Activated CD8-positive, alpha-beta T cell treated with anti-CD3 and anti-CD28 coated beads for 36 hours (primary cell): ENCODE results near the gene ADGRL2. TPM values are rescaled to one million over a fixed set of nuclear protein-coding genes. Genes with fewer than 3 reads are reported as not detected.

Experiments used
- ATAC-seq: fragments of 200-7000 bp; cut with Tn5 transposase; one replicate; pipeline ENCODE4 v1.10.0; 2021; ENCODE audit warnings: mild to moderate bottlenecking, moderate library complexity
- CTCF ChIA-PET: fragments of 350-600 bp; sonication (Branson Sonifier 250); formaldehyde crosslinking; loops from one replicate; lab custom pipeline; 2021; ENCODE audit warnings: antibody characterized with exemption; lab: Charles Lee
- POLR2A ChIA-PET: fragments of 350-600 bp; sonication (Branson Sonifier 250); formaldehyde crosslinking; loops from one replicate; lab custom pipeline; 2021; ENCODE audit warnings: antibody characterized with exemption; lab: Charles Lee
- DNase-seq: peaks from one replicate; pipeline ENCODE4 v3.0.0-alpha.2; 2020
- H3K27ac Mint-ChIP-seq: one replicate; pipeline ENCODE4 v1.8.0; 2021; ENCODE audit warnings: mild to moderate bottlenecking, mixed read lengths
- H3K27me3 Mint-ChIP-seq: one replicate; pipeline ENCODE4 v1.8.0; 2021; ENCODE audit warnings: mixed read lengths
- H3K36me3 Mint-ChIP-seq: one replicate; pipeline ENCODE4 v1.8.0; 2021; ENCODE audit warnings: low read depth, mixed read lengths
- H3K4me1 Mint-ChIP-seq: one replicate; pipeline ENCODE4 v1.8.0; 2021; ENCODE audit warnings: low read depth, mixed read lengths
- H3K4me3 Mint-ChIP-seq: one replicate; pipeline ENCODE4 v1.8.0; 2021; ENCODE audit warnings: mild to moderate bottlenecking, moderate library complexity, mixed read lengths
- H3K9me3 Mint-ChIP-seq: one replicate; pipeline ENCODE4 v1.8.0; 2021; ENCODE audit warnings: mixed read lengths
- CTCF ChIP-seq: fragments of 200-600 bp; IDR thresholded peaks from one replicate; pipeline ENCODE4 v1.8.0; 2022; ENCODE audit warnings: antibody characterized with exemption, mild to moderate bottlenecking
- intact Hi-C: fragments of 100-400 bp; cut with micrococcal nuclease; formaldehyde crosslinking; loops from one replicate; pipeline ENCODE4 v1.10.0; 2022
- total RNA-seq, 2 experiments: library from RNA; stranded (reverse); gene quantifications; one replicate each; pipeline ENCODE4 v1.2.3, GENCODE V29; 2021

Gene ADGRL2
- total RNA-seq, 2 experiments from 2014 or later = not detected

- ChIA-PET CTCF (no interaction called here), POLR2A (no interaction called here)
- Mint-ChIP-seq H3K9me3 (no peaks in the 10 kb centered on the region), H3K4me1 (no peaks in the 10 kb centered on the region), H3K27me3 (no peaks in the 10 kb centered on the region), H3K27ac (no peak overlapping the region), H3K4me3 (no peak overlapping the region), H3K36me3 (no peaks in the 10 kb centered on the region)
- intact Hi-C loops = no loop called here
- ATAC-seq = no peak
- no peak for TF ChIP-seq CTCF
- DNase-seq = no peak
Observed at GRCh38 chr1:81999364-81999763, 198.6 kb downstream of the ADGRL2 start.

- ChIA-PET POLR2A (no interaction called here), CTCF (no interaction called here)
- intact Hi-C loops = no loop called here
- Mint-ChIP-seq H3K36me3 (no peaks in the 10 kb centered on the region), H3K4me3 (no peak overlapping the region), H3K4me1 (no peaks in the 10 kb centered on the region), H3K27me3 (no peaks in the 10 kb centered on the region), H3K9me3 (no peaks in the 10 kb centered on the region), H3K27ac (no peak overlapping the region)
- ATAC-seq (no peak), DNase-seq (no peak)
- no peak for TF ChIP-seq CTCF
Observed at GRCh38 chr1:82000221-82000620, 199.5 kb downstream of the ADGRL2 start.

- no peaks in the 10 kb centered on the region for H3K36me3 Mint-ChIP-seq
- H3K9me3 Mint-ChIP-seq = no peaks in the 10 kb centered on the region
- ATAC-seq (no peak), DNase-seq (no peak)
- no peaks in the 10 kb centered on the region for H3K4me1 Mint-ChIP-seq
- H3K4me3 Mint-ChIP-seq = no peak overlapping the region
- TF ChIP-seq CTCF = no peak
- H3K27ac Mint-ChIP-seq = no peak overlapping the region
- ChIA-PET CTCF (no interaction called here), POLR2A (no interaction called here)
- H3K27me3 Mint-ChIP-seq = no peaks in the 10 kb centered on the region
- intact Hi-C loops = no loop called here
Observed at GRCh38 chr1:82001345-82001744, 200.6 kb downstream of the ADGRL2 start.

- CTCF ChIA-PET = no interaction called here
- TF ChIP-seq CTCF = no peak
Observed at GRCh38 chr1:82007804-82008203, 207.1 kb downstream of the ADGRL2 start.

GRCh38 chr1:82013702-82014101 lies 213.0 kb downstream of the ADGRL2 start:
- POLR2A ChIA-PET = no interaction called here
- Mint-ChIP-seq H3K27me3 (no peaks in the 10 kb centered on the region), H3K36me3 (no peaks in the 10 kb centered on the region), H3K4me3 (no peak overlapping the region), H3K4me1 (no peaks in the 10 kb centered on the region), H3K9me3 (no peaks in the 10 kb centered on the region), H3K27ac (no peak overlapping the region)
- no peak for DNase-seq
- ATAC-seq = no peak
- no peak for TF ChIP-seq CTCF
- intact Hi-C loops = no loop called here
- CTCF ChIA-PET = no interaction called here

More at GRCh38 chr1:82007804-82008203, 207.1 kb downstream of the ADGRL2 start:
- intact Hi-C loops = no loop called here
- H3K36me3 Mint-ChIP-seq = no peaks in the 10 kb centered on the region
- DNase-seq (no peak), ATAC-seq (no peak)
- no peaks in the 10 kb centered on the region for H3K4me1 Mint-ChIP-seq
- POLR2A ChIA-PET = no interaction called here
- no peaks in the 10 kb centered on the region for H3K27me3 Mint-ChIP-seq
- no peak overlapping the region for H3K4me3 Mint-ChIP-seq
- H3K27ac Mint-ChIP-seq = no peak overlapping the region
- no peaks in the 10 kb centered on the region for H3K9me3 Mint-ChIP-seq
